Vagina (tissue), 2 donors: ENCODE measurements around the gene CD34.
A peak's percentile ranks its signal among the peaks of the same experiment; 100 is the strongest.

Experiments used
- POLR2A ChIP-seq, 2 donors: fragments of 450-650 bp; IDR thresholded peaks; one replicate each; pipeline ENCODE4 v1.6.1; 2017; ENCODE audit warnings: antibody characterized with exemption in 2 of 2, mild to moderate bottlenecking in 2 of 2, moderate library complexity in 2 of 2
- POLR2AphosphoS5 ChIP-seq, 2 donors: sonication (generic); formaldehyde crosslinking; IDR thresholded peaks; one replicate each; pipeline ENCODE4 v1.9.0; 2017; ENCODE audit warnings: antibody characterized with exemption in 2 of 2, mild to moderate bottlenecking in 2 of 2, low read depth in 1 of 2; ENCODE audit not compliant: insufficient read depth in 1 of 2
- TF ChIP-seq, protein P1 (sequence below), 3 experiments: fragments of 450-650 bp in 2 of 3; fragments of 200-600 bp in 1 of 3; sonication (generic) in 1 of 3; IDR thresholded peaks; one replicate each; pipeline ENCODE4 v1.5.1; 2017 to 2019; ENCODE audit warnings: antibody characterized with exemption in 3 of 3, mild to moderate bottlenecking in 2 of 3, moderate library complexity in 2 of 3

DNA sequence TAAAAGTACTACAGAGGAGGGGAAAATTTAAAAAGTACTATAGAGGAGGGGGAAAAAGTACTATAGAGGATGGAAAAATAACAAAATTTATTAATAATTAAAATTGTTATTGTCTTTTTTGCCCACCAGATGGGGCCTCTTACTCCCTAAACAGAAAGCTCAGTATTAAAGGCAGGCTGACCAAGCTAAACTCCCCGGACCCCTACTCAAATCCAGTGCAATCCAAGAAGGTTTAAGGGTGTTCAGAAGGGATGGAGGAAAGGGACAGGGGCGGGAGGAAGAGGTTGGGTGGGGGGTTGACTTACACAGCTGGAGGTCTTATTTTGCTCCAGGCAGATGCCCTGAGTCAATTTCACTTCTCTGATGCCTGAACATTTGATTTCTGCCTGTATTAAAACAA, 13.7 kb downstream of the CD34 start:
- no peak for TF ChIP-seq POLR2A (IDR thresholded peaks at IDR 0.05)
- TF ChIP-seq, protein P1, sequence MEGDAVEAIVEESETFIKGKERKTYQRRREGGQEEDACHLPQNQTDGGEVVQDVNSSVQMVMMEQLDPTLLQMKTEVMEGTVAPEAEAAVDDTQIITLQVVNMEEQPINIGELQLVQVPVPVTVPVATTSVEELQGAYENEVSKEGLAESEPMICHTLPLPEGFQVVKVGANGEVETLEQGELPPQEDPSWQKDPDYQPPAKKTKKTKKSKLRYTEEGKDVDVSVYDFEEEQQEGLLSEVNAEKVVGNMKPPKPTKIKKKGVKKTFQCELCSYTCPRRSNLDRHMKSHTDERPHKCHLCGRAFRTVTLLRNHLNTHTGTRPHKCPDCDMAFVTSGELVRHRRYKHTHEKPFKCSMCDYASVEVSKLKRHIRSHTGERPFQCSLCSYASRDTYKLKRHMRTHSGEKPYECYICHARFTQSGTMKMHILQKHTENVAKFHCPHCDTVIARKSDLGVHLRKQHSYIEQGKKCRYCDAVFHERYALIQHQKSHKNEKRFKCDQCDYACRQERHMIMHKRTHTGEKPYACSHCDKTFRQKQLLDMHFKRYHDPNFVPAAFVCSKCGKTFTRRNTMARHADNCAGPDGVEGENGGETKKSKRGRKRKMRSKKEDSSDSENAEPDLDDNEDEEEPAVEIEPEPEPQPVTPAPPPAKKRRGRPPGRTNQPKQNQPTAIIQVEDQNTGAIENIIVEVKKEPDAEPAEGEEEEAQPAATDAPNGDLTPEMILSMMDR (IDR thresholded peaks at IDR 0.05): peak in 1 of 3 experiments; percentile 30
- TF ChIP-seq POLR2AphosphoS5 (IDR thresholded peaks at IDR 0.05; ENCODE audit: insufficient read depth in 1 of 2, low read depth in 1 of 2): no peak
